GM12872 (cell line): Measurements from ENCODE around the gene TEKT3.

Experiments
- CTCF ChIP-seq: IDR thresholded peaks from 3 replicates; pipeline ENCODE4 v1.5.1; 2011; ENCODE audit warnings: low read depth, mild to moderate bottlenecking, low read length, moderate library complexity; ENCODE audit not compliant: insufficient read depth

TEKT3 gene

GRCh38 chr17:15260376-15261257 is 80.8 kb downstream of the TEKT3 start:
- peak; percentile 51 for TF ChIP-seq CTCF

DNA sequence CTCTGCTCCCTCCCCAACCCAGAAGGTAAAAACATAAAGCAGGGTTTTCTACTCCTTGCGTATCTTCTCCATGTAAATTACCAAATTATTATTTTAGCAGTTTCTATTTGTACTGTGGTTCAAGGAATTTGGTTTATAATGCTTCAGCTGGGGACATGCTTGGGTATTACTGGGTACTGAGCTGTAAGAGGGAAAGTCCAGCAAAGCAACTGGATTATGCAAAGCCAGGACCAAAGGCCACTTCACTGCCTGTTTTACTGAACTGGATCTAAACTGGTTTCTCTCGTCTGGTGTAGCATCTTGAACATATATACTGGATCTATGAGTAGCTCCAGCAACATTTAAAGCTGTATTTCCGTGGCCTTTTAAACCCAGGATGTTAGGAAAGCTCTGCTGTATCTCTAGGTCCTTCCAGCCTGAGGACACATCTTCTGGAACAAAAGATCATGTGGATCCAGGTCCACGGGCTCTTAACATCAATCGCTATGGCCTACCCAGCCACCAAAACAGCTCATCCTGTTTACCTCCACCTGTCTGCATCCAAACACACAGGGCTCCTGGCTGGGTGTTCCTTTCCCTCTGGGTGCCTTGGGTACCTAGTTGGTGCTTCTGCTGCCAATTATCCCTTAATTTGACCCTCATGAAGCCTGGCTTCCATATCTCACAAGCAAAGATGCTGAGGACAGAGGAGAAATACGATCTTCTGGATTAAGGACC is 83.4 kb downstream of the TEKT3 start:
- TF ChIP-seq CTCF: no peak

DNA sequence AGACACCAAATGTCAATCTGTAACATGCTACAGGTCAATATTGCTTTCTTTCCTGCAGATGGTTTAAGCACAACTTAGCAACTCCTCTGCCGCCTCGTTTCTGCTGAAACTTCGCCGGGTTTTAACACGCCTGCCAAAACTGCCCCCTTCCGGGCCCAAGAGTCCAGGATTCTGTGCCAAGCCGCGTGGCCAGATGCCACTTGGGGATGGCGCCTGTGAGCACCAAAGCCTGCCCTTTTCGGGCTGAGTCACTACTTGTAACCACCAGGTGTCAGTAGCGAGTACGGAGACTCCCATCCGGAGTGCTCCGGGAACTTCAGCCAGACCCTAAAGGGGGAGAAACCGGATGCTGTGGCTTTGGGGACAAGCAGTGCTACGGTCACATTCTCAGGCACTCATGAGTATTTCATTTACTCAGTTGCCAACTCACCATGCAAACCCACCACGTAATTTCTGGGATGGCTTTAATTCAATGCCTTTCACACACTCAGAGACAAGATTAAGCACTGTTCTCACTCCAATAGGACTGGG is 84.1 kb downstream of the TEKT3 start:
- TF ChIP-seq CTCF: peak; percentile 90

DNA sequence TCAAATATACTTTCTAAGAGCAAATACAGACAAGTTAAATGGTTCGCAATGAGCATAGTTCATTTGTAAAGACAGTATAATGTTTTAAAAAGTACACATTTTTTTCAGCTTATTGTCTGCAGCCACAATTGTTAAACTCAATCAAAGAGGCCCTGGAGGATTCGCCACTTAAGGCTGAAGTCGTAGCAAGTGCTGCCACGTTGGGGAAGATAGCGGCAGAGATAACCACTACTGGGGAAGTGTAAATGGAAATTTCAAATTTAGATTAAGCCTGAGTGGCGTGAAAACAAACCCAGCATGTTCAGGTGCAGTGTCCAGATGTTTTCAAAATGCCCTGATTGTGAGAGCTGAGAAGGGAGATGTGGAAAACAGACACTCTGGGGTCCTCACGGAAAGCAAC is 84.7 kb downstream of the TEKT3 start:
- TF ChIP-seq CTCF: no peak

- no peak for TF ChIP-seq CTCF
Observed at GRCh38 chr17:15255713-15256454, 85.5 kb downstream of the TEKT3 start.
